ENCODE measurements around the gene RBM47. TPM values are rescaled to one million over a fixed set of nuclear protein-coding genes. Genes with fewer than 3 reads are reported as not detected.
"Not testable (repeated sequence)": the region's sequence is repeated elsewhere in the genome, so short reads cannot be mapped to it uniquely, and the experiment has no call there.

RBM47 gene
- total RNA-seq, 1 donor from 2014 or later: 0.98 TPM

DNA sequence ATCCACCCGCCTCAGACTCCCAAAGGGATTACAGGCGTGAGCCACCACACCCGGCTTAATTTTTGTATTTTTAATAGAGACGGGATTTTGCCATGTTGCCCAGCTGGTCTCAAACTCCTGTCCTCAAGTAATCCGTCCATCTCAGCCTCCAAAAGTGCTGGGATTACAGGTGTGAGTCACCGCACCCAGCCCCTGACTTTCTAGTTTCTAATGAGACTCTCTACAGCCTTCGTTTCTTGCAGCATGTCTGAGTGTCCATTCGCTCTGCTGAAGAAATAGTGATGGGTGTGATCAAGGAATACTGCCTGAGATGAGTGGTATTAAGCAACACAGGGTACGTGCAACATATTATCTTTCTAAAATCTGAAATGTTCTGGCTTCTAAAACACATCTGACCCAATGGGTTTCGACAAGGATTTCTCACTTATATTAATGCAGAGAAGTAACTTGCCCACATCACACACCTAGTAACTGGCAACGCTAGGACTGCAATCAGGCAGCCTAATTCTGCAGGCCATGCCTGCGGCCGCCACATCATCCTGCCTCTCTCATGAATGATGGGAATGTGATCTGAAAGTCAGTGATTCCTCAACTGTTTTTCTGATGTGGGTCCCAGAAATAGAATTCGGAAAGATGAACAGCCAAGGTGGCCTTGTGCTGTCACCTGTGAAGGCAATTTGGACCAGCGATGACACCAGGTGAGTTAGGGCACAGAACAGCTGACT, 74.3 kb downstream of the RBM47 start:
- H3K9me3 Mint-ChIP-seq (ENCODE audit: unreplicated experiment): no peaks in the 10 kb centered on the region
- H3K4me3 Mint-ChIP-seq (ENCODE audit: unreplicated experiment): no peak overlapping the region
- DNase-seq: no peak
- H3K36me3 Mint-ChIP-seq (ENCODE audit: unreplicated experiment): no peaks in the 10 kb centered on the region
- H3K27ac Mint-ChIP-seq (ENCODE audit: unreplicated experiment): no peak overlapping the region
- TF ChIP-seq, protein P1, sequence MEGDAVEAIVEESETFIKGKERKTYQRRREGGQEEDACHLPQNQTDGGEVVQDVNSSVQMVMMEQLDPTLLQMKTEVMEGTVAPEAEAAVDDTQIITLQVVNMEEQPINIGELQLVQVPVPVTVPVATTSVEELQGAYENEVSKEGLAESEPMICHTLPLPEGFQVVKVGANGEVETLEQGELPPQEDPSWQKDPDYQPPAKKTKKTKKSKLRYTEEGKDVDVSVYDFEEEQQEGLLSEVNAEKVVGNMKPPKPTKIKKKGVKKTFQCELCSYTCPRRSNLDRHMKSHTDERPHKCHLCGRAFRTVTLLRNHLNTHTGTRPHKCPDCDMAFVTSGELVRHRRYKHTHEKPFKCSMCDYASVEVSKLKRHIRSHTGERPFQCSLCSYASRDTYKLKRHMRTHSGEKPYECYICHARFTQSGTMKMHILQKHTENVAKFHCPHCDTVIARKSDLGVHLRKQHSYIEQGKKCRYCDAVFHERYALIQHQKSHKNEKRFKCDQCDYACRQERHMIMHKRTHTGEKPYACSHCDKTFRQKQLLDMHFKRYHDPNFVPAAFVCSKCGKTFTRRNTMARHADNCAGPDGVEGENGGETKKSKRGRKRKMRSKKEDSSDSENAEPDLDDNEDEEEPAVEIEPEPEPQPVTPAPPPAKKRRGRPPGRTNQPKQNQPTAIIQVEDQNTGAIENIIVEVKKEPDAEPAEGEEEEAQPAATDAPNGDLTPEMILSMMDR (IDR thresholded peaks at IDR 0.05; ENCODE audit: partially characterized antibody, unreplicated experiment): no peak
- H3K4me1 Mint-ChIP-seq (ENCODE audit: low read depth, unreplicated experiment): no peaks in the 10 kb centered on the region
- H3K27me3 Mint-ChIP-seq (ENCODE audit: unreplicated experiment): no peaks in the 10 kb centered on the region

DNA sequence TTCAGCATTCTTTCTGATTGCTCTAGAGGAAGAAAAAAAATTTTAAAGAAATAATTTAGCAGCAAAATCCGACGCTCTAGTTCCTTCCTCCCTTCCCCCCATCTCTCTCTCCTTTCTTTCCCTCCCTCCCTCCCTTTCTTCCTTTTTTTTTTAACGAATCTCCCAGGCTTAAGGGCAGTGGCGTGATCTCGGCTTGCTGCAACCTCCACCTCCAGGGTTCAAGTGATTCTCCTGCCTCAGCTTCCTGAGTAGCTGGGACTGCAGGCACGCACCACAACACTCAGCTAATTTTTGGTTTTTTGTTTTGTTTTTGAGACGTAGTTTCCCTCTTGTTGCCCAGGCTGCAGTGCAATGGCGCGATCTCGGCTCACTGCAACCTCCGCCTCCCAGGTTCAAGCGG, 75.0 kb downstream of the RBM47 start:
- not testable (repeated sequence) for H3K27me3 Mint-ChIP-seq (ENCODE audit: unreplicated experiment); H3K4me3 Mint-ChIP-seq (ENCODE audit: unreplicated experiment)

DNA sequence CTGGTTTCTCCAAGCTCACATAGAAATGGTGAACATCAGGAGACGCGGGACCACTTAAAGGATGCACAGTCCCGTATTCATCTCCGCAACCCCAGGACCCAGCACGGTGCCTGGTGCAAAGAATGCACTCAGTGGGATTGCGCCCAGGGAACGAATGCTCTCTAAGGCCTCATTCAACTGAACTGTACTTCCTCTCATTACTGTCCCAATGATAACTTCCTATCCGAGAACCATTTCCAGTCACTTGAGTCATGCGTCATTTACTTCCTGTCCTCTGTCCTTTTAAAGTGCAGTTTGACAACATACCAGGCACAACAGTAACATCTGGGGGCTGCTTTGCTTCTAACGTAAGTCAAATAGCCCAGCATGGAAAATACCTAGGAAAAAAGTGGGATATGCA, 75.7 kb downstream of the RBM47 start:
- Mint-ChIP-seq H3K27me3 (ENCODE audit: unreplicated experiment) (no peaks in the 10 kb centered on the region), H3K4me3 (ENCODE audit: unreplicated experiment) (no peak overlapping the region), H3K9me3 (ENCODE audit: unreplicated experiment) (no peaks in the 10 kb centered on the region), H3K27ac (ENCODE audit: unreplicated experiment) (no peak overlapping the region), H3K36me3 (ENCODE audit: unreplicated experiment) (no peaks in the 10 kb centered on the region), H3K4me1 (ENCODE audit: low read depth, unreplicated experiment) (no peaks in the 10 kb centered on the region)
- TF ChIP-seq, protein P1 (IDR thresholded peaks at IDR 0.05; ENCODE audit: partially characterized antibody, unreplicated experiment): no peak
- no peak for DNase-seq

More for the DNA sequence above, 75.0 kb downstream of the RBM47 start:
- not testable (repeated sequence) for H3K27ac Mint-ChIP-seq (ENCODE audit: unreplicated experiment); H3K36me3 Mint-ChIP-seq (ENCODE audit: unreplicated experiment); DNase-seq; H3K4me1 Mint-ChIP-seq (ENCODE audit: low read depth, unreplicated experiment); H3K9me3 Mint-ChIP-seq (ENCODE audit: unreplicated experiment)

DNA sequence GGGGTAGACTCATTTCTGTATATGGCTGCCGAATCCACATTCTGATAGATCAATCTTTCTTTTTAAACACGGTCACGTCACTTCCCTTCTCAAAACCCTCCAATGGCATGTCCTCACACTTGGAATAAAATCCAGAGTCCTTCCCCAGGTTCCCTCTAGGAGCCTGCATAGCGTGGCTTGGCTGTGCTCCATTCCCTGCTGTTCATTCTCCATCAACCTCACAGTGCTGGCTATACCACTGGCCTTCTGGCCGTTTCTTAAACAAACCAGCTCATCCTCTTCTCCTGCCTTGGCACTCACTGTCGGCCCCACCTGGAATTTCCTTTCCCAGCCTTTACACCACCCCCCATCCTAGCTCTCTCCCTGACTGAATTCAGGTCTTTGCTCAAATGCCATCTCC, 77.1 kb downstream of the RBM47 start:
- TF ChIP-seq, protein P1 (IDR thresholded peaks at IDR 0.05; ENCODE audit: partially characterized antibody, unreplicated experiment): no peak
- Mint-ChIP-seq H3K27ac (ENCODE audit: unreplicated experiment) (no peak overlapping the region), H3K4me1 (ENCODE audit: low read depth, unreplicated experiment) (no peaks in the 10 kb centered on the region), H3K9me3 (ENCODE audit: unreplicated experiment) (no peaks in the 10 kb centered on the region), H3K36me3 (ENCODE audit: unreplicated experiment) (no peaks in the 10 kb centered on the region), H3K27me3 (ENCODE audit: unreplicated experiment) (no peaks in the 10 kb centered on the region), H3K4me3 (ENCODE audit: unreplicated experiment) (no peak overlapping the region)
- no peak for DNase-seq

DNA sequence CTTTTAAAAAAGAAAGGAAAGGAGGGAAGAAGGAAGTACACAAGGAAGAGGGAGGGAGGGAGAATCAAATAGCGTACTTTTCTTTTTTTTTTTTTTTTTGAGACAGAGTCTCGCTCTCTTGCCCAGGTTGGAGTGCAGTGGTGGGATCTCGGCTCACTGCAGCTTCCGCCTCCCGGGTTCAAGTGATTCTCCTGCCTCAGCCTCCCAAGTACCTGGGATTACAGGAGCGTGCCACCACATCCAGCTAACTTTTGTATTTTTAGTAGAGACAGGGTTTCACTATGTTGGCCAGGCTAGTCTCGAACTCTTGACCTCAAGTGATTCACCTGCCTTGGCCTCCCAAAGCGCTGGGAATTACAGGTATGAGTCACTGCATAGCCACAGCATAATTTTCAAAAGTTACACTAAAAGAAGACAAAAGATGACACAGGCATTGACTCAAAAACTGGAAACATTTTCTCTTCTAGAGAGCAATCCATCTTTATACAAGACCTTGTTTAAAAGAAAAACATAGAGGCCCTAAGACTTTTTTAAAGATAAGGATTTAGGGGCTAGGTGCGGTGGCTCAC, 78.0 kb downstream of the RBM47 start:
- not testable (repeated sequence) for H3K27ac Mint-ChIP-seq (ENCODE audit: unreplicated experiment); H3K4me1 Mint-ChIP-seq (ENCODE audit: low read depth, unreplicated experiment); H3K4me3 Mint-ChIP-seq (ENCODE audit: unreplicated experiment); H3K36me3 Mint-ChIP-seq (ENCODE audit: unreplicated experiment); H3K27me3 Mint-ChIP-seq (ENCODE audit: unreplicated experiment); H3K9me3 Mint-ChIP-seq (ENCODE audit: unreplicated experiment); DNase-seq

DNA sequence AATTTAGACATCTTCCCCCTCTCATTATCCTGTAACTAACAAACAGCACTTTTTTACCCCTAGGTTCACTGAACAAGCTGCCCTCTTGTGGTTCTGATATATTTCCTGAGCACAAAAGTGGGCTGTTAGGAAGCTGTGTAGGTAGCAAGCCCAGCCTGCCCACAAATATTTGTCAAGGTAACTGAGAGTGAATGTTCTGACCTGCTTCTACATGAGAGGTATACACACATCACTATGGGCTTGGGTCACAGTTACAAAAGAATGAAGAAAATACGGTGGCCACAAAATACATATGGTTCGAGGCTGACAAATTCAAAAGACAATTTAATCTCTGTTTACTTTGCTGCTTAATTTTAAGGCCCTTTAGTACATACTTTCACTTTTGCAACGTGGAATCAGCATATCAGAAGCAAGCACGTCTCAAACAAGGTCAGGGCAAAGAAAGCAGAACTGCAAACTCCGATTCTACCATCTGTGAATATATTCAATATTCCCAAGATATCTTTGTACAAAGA, 78.7 kb downstream of the RBM47 start:
- TF ChIP-seq, protein P1 (IDR thresholded peaks at IDR 0.05; ENCODE audit: partially characterized antibody, unreplicated experiment): no peak
- no peak overlapping the region for H3K27ac Mint-ChIP-seq (ENCODE audit: unreplicated experiment)
- H3K4me3 Mint-ChIP-seq (ENCODE audit: unreplicated experiment): no peak overlapping the region
- no peak for DNase-seq
- no peaks in the 10 kb centered on the region for H3K9me3 Mint-ChIP-seq (ENCODE audit: unreplicated experiment)
- H3K27me3 Mint-ChIP-seq (ENCODE audit: unreplicated experiment): no peaks in the 10 kb centered on the region
- no peaks in the 10 kb centered on the region for H3K36me3 Mint-ChIP-seq (ENCODE audit: unreplicated experiment)
- no peaks in the 10 kb centered on the region for H3K4me1 Mint-ChIP-seq (ENCODE audit: low read depth, unreplicated experiment)

Data from glutamatergic neuron (in vitro differentiated cells).